Breast epithelium (tissue), 3 donors: ENCODE data around the gene LHFPL2.

ENCODE experiments used
- CTCF ChIP-seq, 3 donors: fragments of 450-650 bp; IDR thresholded peaks; one replicate each; pipeline ENCODE4 v1.5.1; 2016 to 2017; ENCODE audit warnings: antibody characterized with exemption in 3 of 3, mild to moderate bottlenecking in 3 of 3, moderate library complexity in 3 of 3
- POLR2A ChIP-seq: fragments of 450-650 bp; IDR thresholded peaks from one replicate; pipeline ENCODE4 v1.6.1; 2016; ENCODE audit warnings: antibody characterized with exemption, mild to moderate bottlenecking, moderate library complexity
- POLR2AphosphoS5 ChIP-seq, 3 donors: sonication (generic); formaldehyde crosslinking; IDR thresholded peaks; one replicate each; pipeline ENCODE4 v1.6.1; 2017; ENCODE audit warnings: antibody characterized with exemption in 3 of 3

- TF ChIP-seq CTCF (IDR thresholded peaks at IDR 0.05) (no peak), POLR2A (no peak), POLR2AphosphoS5 (IDR thresholded peaks at IDR 0.05) (no peak)
Measured at GRCh38 chr5:78553580-78554353, 94.8 kb downstream of the LHFPL2 start.
